Type B pancreatic cell (in vitro differentiated cells): ENCODE results near the gene RNF157. TPM values are rescaled to one million over a fixed set of nuclear protein-coding genes. Genes with fewer than 3 reads are reported as not detected.

Experiments
- DNase-seq: peaks from one replicate; pipeline ENCODE4 v3.0.0; 2021; ENCODE audit warnings: mixed read lengths; ENCODE audit not compliant: unreplicated experiment; ENCODE audit errors: extremely low spot score
- H3K27ac Mint-ChIP-seq: 2 replicates; pipeline ENCODE4 v1.8.0; 2021; ENCODE audit warnings: mild to moderate bottlenecking, mixed read lengths
- H3K27me3 Mint-ChIP-seq: 2 replicates; pipeline ENCODE4 v1.8.0; 2021; ENCODE audit warnings: mixed read lengths
- H3K36me3 Mint-ChIP-seq: 2 replicates; pipeline ENCODE4 v1.8.0; 2021; ENCODE audit warnings: mixed read lengths
- H3K4me1 Mint-ChIP-seq: one replicate; pipeline ENCODE4 v1.8.0; 2021; ENCODE audit warnings: mixed read lengths; ENCODE audit not compliant: unreplicated experiment
- H3K4me3 Mint-ChIP-seq: 2 replicates; pipeline ENCODE4 v1.8.0; 2021; ENCODE audit warnings: mild to moderate bottlenecking, mixed read lengths
- H3K9me3 Mint-ChIP-seq: 2 replicates; pipeline ENCODE4 v1.8.0; 2021; ENCODE audit warnings: mixed read lengths
- CTCF ChIP-seq: fragments of 200-600 bp; sonication (generic); conservative IDR thresholded peaks from 2 replicates; pipeline ENCODE4 v1.5.0; 2021; ENCODE audit warnings: antibody characterized with exemption, mild to moderate bottlenecking
- total RNA-seq: library from RNA; stranded (reverse); gene quantifications from 2 replicates; pipeline ENCODE4 v1.2.1, GENCODE V29; 2021; ENCODE audit warnings: low replicate concordance

The RNF157 gene
- total RNA-seq, 1 donor from 2014 or later = 27.0 TPM

GRCh38 chr17:76195281-76196096 is 44.8 kb downstream of the RNF157 start:
- DNase-seq = no peak
- Mint-ChIP-seq H3K27ac (no peak overlapping the region), H3K9me3 (no peaks in the 10 kb centered on the region), H3K27me3 (no peaks in the 10 kb centered on the region), H3K4me3 (no peak overlapping the region), H3K4me1 (peaks cover 12% of the 10 kb centered on the region), H3K36me3 (peaks cover 9% of the 10 kb centered on the region)
- no peak for TF ChIP-seq CTCF

- H3K27ac Mint-ChIP-seq = no peak overlapping the region
- DNase-seq = no peak
- H3K4me3 Mint-ChIP-seq = no peak overlapping the region
- H3K9me3 Mint-ChIP-seq = no peaks in the 10 kb centered on the region
- H3K36me3 Mint-ChIP-seq = peaks cover 4% of the 10 kb centered on the region
- no peak for TF ChIP-seq CTCF
- H3K27me3 Mint-ChIP-seq = no peaks in the 10 kb centered on the region
- peaks cover 12% of the 10 kb centered on the region for H3K4me1 Mint-ChIP-seq
Observed at GRCh38 chr17:76193591-76193990, 46.7 kb downstream of the RNF157 start.

DNA sequence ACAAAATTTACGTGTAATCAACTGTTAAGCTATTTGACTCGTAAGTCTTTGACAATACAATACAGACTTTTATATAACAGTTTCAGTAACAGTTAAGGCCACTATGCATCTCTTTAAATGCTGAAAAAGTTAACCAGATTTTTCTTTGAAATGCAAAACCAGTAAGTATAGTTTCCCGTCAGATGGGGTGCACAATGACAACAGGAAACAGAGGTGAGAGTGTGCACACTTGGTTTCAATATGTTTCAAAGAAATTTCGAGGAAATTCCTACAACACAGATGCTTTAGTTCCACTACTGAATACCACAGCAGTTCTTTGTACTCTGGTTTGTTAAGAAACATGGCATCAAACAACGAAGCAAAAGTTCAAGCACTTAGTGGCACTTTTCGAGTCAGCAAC is 48.4 kb downstream of the RNF157 start:
- H3K27me3 Mint-ChIP-seq = no peaks in the 10 kb centered on the region
- peaks cover 12% of the 10 kb centered on the region for H3K4me1 Mint-ChIP-seq
- H3K9me3 Mint-ChIP-seq = no peaks in the 10 kb centered on the region

GRCh38 chr17:76189741-76190140 is 50.6 kb downstream of the RNF157 start:
- Mint-ChIP-seq H3K9me3 (no peaks in the 10 kb centered on the region), H3K4me3 (no peak overlapping the region), H3K36me3 (no peaks in the 10 kb centered on the region), H3K27ac (no peak overlapping the region), H3K4me1 (peaks cover 16% of the 10 kb centered on the region), H3K27me3 (no peaks in the 10 kb centered on the region)
- no peak for TF ChIP-seq CTCF
- no peak for DNase-seq

More for the DNA sequence above, 48.4 kb downstream of the RNF157 start:
- TF ChIP-seq CTCF = no peak
- no peak for DNase-seq
- Mint-ChIP-seq H3K27ac (no peak overlapping the region), H3K36me3 (no peaks in the 10 kb centered on the region), H3K4me3 (no peak overlapping the region)

- Mint-ChIP-seq H3K9me3 (no peaks in the 10 kb centered on the region), H3K27ac (no peak overlapping the region), H3K27me3 (no peaks in the 10 kb centered on the region), H3K4me1 (peaks cover 20% of the 10 kb centered on the region), H3K36me3 (no peaks in the 10 kb centered on the region), H3K4me3 (no peak overlapping the region)
- no peak for TF ChIP-seq CTCF
- no peak for DNase-seq
Observed at GRCh38 chr17:76189247-76189646, 51.0 kb downstream of the RNF157 start.
